Tongue (tissue), 2 donors: Measurements from ENCODE around the gene FBLN1. TPM values are rescaled to one million over a fixed set of nuclear protein-coding genes. Genes with fewer than 3 reads are reported as not detected.
A peak's percentile ranks its signal among the peaks of the same experiment; 100 is the strongest.

Experiments used
- DNase-seq: peaks from one replicate; pipeline ENCODE4 v3.0.0-alpha.2; 2015
- total RNA-seq: library from RNA; depleted of rRNA; stranded (reverse); fragments of >200 nt; gene quantifications from one replicate; pipeline ENCODE4 v1.2.3, GENCODE V29; 2014

The FBLN1 gene
- total RNA-seq, 1 donor from 2014 or later = 115 TPM

GRCh38 chr22:45504373-45505341 lies 2.0 kb downstream of the FBLN1 start:
- DNase-seq = peak; percentile 88

GRCh38 chr22:45505991-45506747 lies 3.5 kb downstream of the FBLN1 start:
- DNase-seq = no peak

- DNase-seq = no peak
These were observed 4.2 kb downstream of the FBLN1 start for GRCh38 chr22:45506816-45507360.

GRCh38 chr22:45507798-45508197 lies 5.1 kb downstream of the FBLN1 start:
- no peak for DNase-seq

- DNase-seq = no peak
These were observed 6.1 kb downstream of the FBLN1 start for GRCh38 chr22:45508814-45509213.

- no peak for DNase-seq
These were observed 7.9 kb downstream of the FBLN1 start for GRCh38 chr22:45510376-45511232.

GRCh38 chr22:45511847-45512261 lies 9.2 kb downstream of the FBLN1 start:
- DNase-seq = peak; percentile 93

GRCh38 chr22:45512363-45512762 lies 9.7 kb downstream of the FBLN1 start:
- no peak for DNase-seq

GRCh38 chr22:45515676-45516075 lies 13.0 kb downstream of the FBLN1 start:
- no peak for DNase-seq

GRCh38 chr22:45516163-45516562 lies 13.5 kb downstream of the FBLN1 start:
- DNase-seq = no peak

GRCh38 chr22:45516923-45517675 lies 14.4 kb downstream of the FBLN1 start:
- DNase-seq = no peak

- DNase-seq = no peak
These were observed 15.5 kb downstream of the FBLN1 start for GRCh38 chr22:45518136-45518535.

GRCh38 chr22:45518580-45518991 lies 15.9 kb downstream of the FBLN1 start:
- no peak for DNase-seq

GRCh38 chr22:45521178-45521577 lies 18.5 kb downstream of the FBLN1 start:
- no peak for DNase-seq

- no peak for DNase-seq
These were observed 19.8 kb downstream of the FBLN1 start for GRCh38 chr22:45522462-45522861.

GRCh38 chr22:45524157-45524556 lies 21.5 kb downstream of the FBLN1 start:
- DNase-seq = no peak

GRCh38 chr22:45524966-45525365 lies 22.3 kb downstream of the FBLN1 start:
- DNase-seq = no peak

- no peak for DNase-seq
These were observed 22.8 kb downstream of the FBLN1 start for GRCh38 chr22:45525480-45525879.

- no peak for DNase-seq
These were observed 23.6 kb downstream of the FBLN1 start for GRCh38 chr22:45526281-45526680.

- DNase-seq = no peak
These were observed 24.2 kb downstream of the FBLN1 start for GRCh38 chr22:45526768-45527360.

- no peak for DNase-seq
These were observed 24.8 kb downstream of the FBLN1 start for GRCh38 chr22:45527456-45527855.
